Effector CD4-positive, alpha-beta T cell (primary cell): ENCODE results near the gene PAXX.
"Not testable (repeated sequence)": the region's sequence is repeated elsewhere in the genome, so short reads cannot be mapped to it uniquely, and the experiment has no call there.

ENCODE experiments used
- DNase-seq: peaks from one replicate; pipeline ENCODE4 v3.0.0-alpha.2; 2020

Gene PAXX

GRCh38 chr9:137019891-137020683 is 27.9 kb downstream of the PAXX start:
- no peak for DNase-seq

- DNase-seq, result no peak
Measured at GRCh38 chr9:137020771-137021567, 28.7 kb downstream of the PAXX start.

GRCh38 chr9:137021568-137021978 is 29.4 kb downstream of the PAXX start:
- no peak for DNase-seq

GRCh38 chr9:137021979-137022661 is 29.9 kb downstream of the PAXX start:
- peak; percentile 55 for DNase-seq

- DNase-seq, result no peak
Measured at GRCh38 chr9:137022662-137023008, 30.4 kb downstream of the PAXX start.

- DNase-seq, result no peak
Measured at GRCh38 chr9:137023157-137023556, 30.9 kb downstream of the PAXX start.

- DNase-seq, result no peak
Measured at GRCh38 chr9:137023583-137023991, 31.4 kb downstream of the PAXX start.

GRCh38 chr9:137025517-137025966 is 33.3 kb downstream of the PAXX start:
- no peak for DNase-seq

GRCh38 chr9:137026384-137026783 is 34.2 kb downstream of the PAXX start:
- no peak for DNase-seq

GRCh38 chr9:137026828-137027227 is 34.6 kb downstream of the PAXX start:
- no peak for DNase-seq

GRCh38 chr9:137027369-137028262 is 35.4 kb downstream of the PAXX start, which contains the start of gene ABCA2:
Gene ABCA2, minus strand, starts transcription at chr9:137028237. Its CDS starts 97 bp downstream, at chr9:137028140.
- DNase-seq, result no peak

GRCh38 chr9:137028263-137029057 is 36.2 kb downstream of the PAXX start:
- peak; percentile 60 for DNase-seq

GRCh38 chr9:137029058-137029936 is 37.1 kb downstream of the PAXX start:
- DNase-seq, result peak; percentile 68

- DNase-seq, result no peak
Measured at GRCh38 chr9:137030006-137030405, 37.8 kb downstream of the PAXX start.

GRCh38 chr9:137030538-137031527 is 38.6 kb downstream of the PAXX start:
- no peak for DNase-seq

- no peak for DNase-seq
Measured at GRCh38 chr9:137031904-137032640, 39.9 kb downstream of the PAXX start, which contains the start of gene FUT7. Gene FUT7, minus strand, starts transcription at chr9:137032088. Its CDS starts 97 bp downstream, at chr9:137031991.

- no peak for DNase-seq
Measured at GRCh38 chr9:137032858-137033257, 40.6 kb downstream of the PAXX start.

GRCh38 chr9:137033481-137033880 is 41.3 kb downstream of the PAXX start:
- DNase-seq, result not testable (repeated sequence)
